Transverse colon (tissue), 4 donors: ENCODE data around the gene CCDC141. TPM values are rescaled to one million over a fixed set of nuclear protein-coding genes. Genes with fewer than 3 reads are reported as not detected.

Experiments
- DNase-seq: peaks from one replicate; pipeline ENCODE4 v3.0.0-alpha.2; 2019
- H3K27ac ChIP-seq, 4 donors: fragments of 200-600 bp; sonication (generic); 2 replicates each; pipeline ENCODE4 v1.5.1; 2016 to 2018; ENCODE audit warnings: inconsistent platforms in 4 of 4
- H3K27me3 ChIP-seq: fragments of 200-600 bp; sonication (generic); 2 replicates; pipeline ENCODE4 v1.5.1; 2017; ENCODE audit warnings: inconsistent platforms
- H3K36me3 ChIP-seq, 4 donors: fragments of 200-600 bp; sonication (generic); 2 replicates each; pipeline ENCODE4 v1.5.1; 2017 to 2019; ENCODE audit warnings: inconsistent platforms in 4 of 4
- H3K4me1 ChIP-seq, 4 donors: fragments of 200-600 bp; sonication (generic); 2 replicates each; pipeline ENCODE4 v1.5.1; 2017 to 2020; ENCODE audit warnings: inconsistent platforms in 4 of 4
- H3K4me3 ChIP-seq, 4 donors: fragments of 200-600 bp; sonication (generic); 1 replicate in 1 of 4; 2 replicates in 3 of 4; pipeline versions ENCODE4 v1.5.1 to v1.6.1; 2017 to 2019; ENCODE audit warnings: inconsistent platforms in 4 of 4
- H3K9me3 ChIP-seq, 2 donors: fragments of 200-600 bp; sonication (generic); 2 replicates each; pipeline ENCODE4 v1.5.1; 2017 to 2019; ENCODE audit warnings: inconsistent platforms in 2 of 2
- CTCF ChIP-seq, 5 experiments: fragments of 200-600 bp in 3 of 5; fragments of 450-650 bp in 2 of 5; sonication (generic) in 3 of 5; IDR thresholded peaks; 1 replicate in 2 of 5; 2 replicates in 3 of 5; pipeline ENCODE4 v1.5.1; 2016 to 2017; ENCODE audit warnings: antibody characterized with exemption in 5 of 5, inconsistent platforms in 3 of 5, mild to moderate bottlenecking in 2 of 5, moderate library complexity in 1 of 5
- EP300 ChIP-seq: sonication (generic); formaldehyde crosslinking; IDR thresholded peaks from one replicate; pipeline ENCODE4 v1.6.1; 2017; ENCODE audit warnings: antibody characterized with exemption, low read depth
- POLR2A ChIP-seq: fragments of 450-650 bp; IDR thresholded peaks from one replicate; pipeline ENCODE4 v1.6.1; 2016; ENCODE audit warnings: antibody characterized with exemption, mild to moderate bottlenecking, moderate library complexity
- POLR2AphosphoS5 ChIP-seq, 3 donors: sonication (generic); formaldehyde crosslinking; IDR thresholded peaks; one replicate each; pipeline ENCODE4 v1.6.1; 2016; ENCODE audit warnings: antibody characterized with exemption in 3 of 3
- WGBS, 2 donors: methylation state at CpG; one replicate each; pipeline ENCODE4 v1.1.5; 2018; ENCODE audit warnings: low coverage in 1 of 2; 5-methylcytosine and 5-hydroxymethylcytosine counted together
- in situ Hi-C, 4 donors: fragments of 200-750 bp; cut with MboI; loops; one replicate each; pipeline versions ENCODE4 v1.15.0 to v1.15.1; 2017; ENCODE audit warnings: low sequenced_read_pairs in 3 of 4, low pct_ligation_motif_present in 1 of 4, low pct_unique_long_range_greater_than_20kb in 1 of 4
- intact Hi-C: fragments of 100-400 bp; cut with DNase I; formaldehyde crosslinking; loops from one replicate; pipeline ENCODE4 v1.15.1; 2023; ENCODE audit warnings: low total_unique reads
- total RNA-seq, 4 donors: library from RNA; depleted of rRNA; stranded (reverse); fragments of >200 nt; gene quantifications; one replicate each; pipeline ENCODE4 v1.1.0, GENCODE V29; 2016

The CCDC141 gene
- total RNA-seq, 4 donors from 2014 or later: 0.40 to 8.6 (median 2.4) TPM

GRCh38 chr2:178810422-178810821, 239.5 kb downstream of the CCDC141 start:
- TF ChIP-seq POLR2AphosphoS5 (IDR thresholded peaks at IDR 0.05) (no peak), POLR2A (no peak), CTCF (IDR thresholded peaks at IDR 0.05) (no peak), EP300 (no peak)
- no peaks in the 10 kb centered on the region for H3K4me1 ChIP-seq
- H3K9me3 ChIP-seq: no peaks in the 10 kb centered on the region
- no peaks in the 10 kb centered on the region for H3K27me3 ChIP-seq
- no peaks in the 10 kb centered on the region for H3K36me3 ChIP-seq
- DNase-seq: no peak
- intact Hi-C loops: no loop called here
- 77 to 82% methylated on average over 5 of the region's 5 CpGs for WGBS, 2 donors
- in situ Hi-C loops: no loop called here
- H3K27ac ChIP-seq: no peak overlapping the region
- H3K4me3 ChIP-seq: no peak overlapping the region

GRCh38 chr2:178807227-178808008, 242.5 kb downstream of the CCDC141 start, which contains the start of gene TTN:
TTN (minus strand) TSS chr2:178807423; CDS start chr2:178804642, 2,781 bp downstream.
- Histone ChIP-seq H3K27me3 (no peaks in the 10 kb centered on the region), H3K36me3 (no peaks in the 10 kb centered on the region), H3K9me3 (no peaks in the 10 kb centered on the region), H3K4me1 (no peaks in the 10 kb centered on the region), H3K27ac (no peak within 1 kb of the TSS), H3K4me3 (no peak within 1 kb of the TSS)
- 78 to 90% methylated on average over 6 to 10 of the region's 10 CpGs for WGBS, 2 donors
- in situ Hi-C loops: no loop called here
- TF ChIP-seq EP300: no peak
- TF ChIP-seq POLR2AphosphoS5 (IDR thresholded peaks at IDR 0.05): no peak
- no peak for TF ChIP-seq POLR2A
- no peak for TF ChIP-seq CTCF (IDR thresholded peaks at IDR 0.05)
- no peak for DNase-seq
- intact Hi-C loops: no loop called here

GRCh38 chr2:178806543-178806942, 243.4 kb downstream of the CCDC141 start:
- no peaks in the 10 kb centered on the region for H3K36me3 ChIP-seq
- H3K27me3 ChIP-seq: no peaks in the 10 kb centered on the region
- H3K4me3 ChIP-seq: no peak overlapping the region
- H3K27ac ChIP-seq: no peak overlapping the region
- no peaks in the 10 kb centered on the region for H3K4me1 ChIP-seq
- no peak for DNase-seq
- WGBS, 2 donors: 80 to 86% methylated on average over 1 of the region's 1 CpG
- intact Hi-C loops: no loop called here
- TF ChIP-seq POLR2AphosphoS5 (IDR thresholded peaks at IDR 0.05) (no peak), CTCF (IDR thresholded peaks at IDR 0.05) (no peak), EP300 (no peak), POLR2A (no peak)
- no peaks in the 10 kb centered on the region for H3K9me3 ChIP-seq
- in situ Hi-C loops: no loop called here

- WGBS, 2 donors: 85 to 87% methylated on average over 2 of the region's 2 CpGs
- no peak for DNase-seq
- no peaks in the 10 kb centered on the region for H3K36me3 ChIP-seq
- H3K27me3 ChIP-seq: no peaks in the 10 kb centered on the region
- no peaks in the 10 kb centered on the region for H3K9me3 ChIP-seq
- in situ Hi-C loops: no loop called here
- H3K4me1 ChIP-seq: no peaks in the 10 kb centered on the region
- no peak overlapping the region for H3K4me3 ChIP-seq
- intact Hi-C loops: no loop called here
- no peak overlapping the region for H3K27ac ChIP-seq
- TF ChIP-seq POLR2AphosphoS5 (IDR thresholded peaks at IDR 0.05): no peak
- TF ChIP-seq POLR2A: no peak
- TF ChIP-seq CTCF (IDR thresholded peaks at IDR 0.05): no peak
- TF ChIP-seq EP300: no peak
These were observed 244.5 kb downstream of the CCDC141 start for GRCh38 chr2:178805457-178805856.
